ENCODE data around the gene HOXD3.

Gene HOXD3

GRCh38 chr2:176206682-176207081 lies 49.6 kb downstream of the HOXD3 start:
- no peak overlapping the region for H3K4me3 ChIP-seq (ENCODE audit: low read length)
- H3K9ac ChIP-seq (ENCODE audit: low read length), result no peak overlapping the region
- no peaks in the 10 kb centered on the region for H3K36me3 ChIP-seq (replicated peaks; ENCODE audit: insufficient read depth, low read length)
- no peaks in the 10 kb centered on the region for H3K4me1 ChIP-seq (ENCODE audit: low read length)
- H3K79me2 ChIP-seq (ENCODE audit: low read length), result no peaks in the 10 kb centered on the region
- no peaks in the 10 kb centered on the region for H3F3A ChIP-seq (ENCODE audit: insufficient read depth, low read length)
- H3K4me2 ChIP-seq (ENCODE audit: low read depth, low read length), result no peak overlapping the region
- no peaks in the 10 kb centered on the region for H3K27me3 ChIP-seq (replicated peaks; ENCODE audit: insufficient read depth, low read length)
- H3K9me2 ChIP-seq (replicated peaks; ENCODE audit: insufficient read depth, low read length), result no peaks in the 10 kb centered on the region
- H3K9me3 ChIP-seq (replicated peaks; ENCODE audit: insufficient read depth, low read length), result no peaks in the 10 kb centered on the region
- no peak overlapping the region for H2AFZ ChIP-seq (ENCODE audit: low read length)
- TF ChIP-seq CTCF (IDR thresholded peaks at IDR 0.05; ENCODE audit: low read length), result no peak
- no peak for TF ChIP-seq EZH2phosphoT487 (IDR thresholded peaks at IDR 0.05; ENCODE audit: low read length)
- TF ChIP-seq EZH2 (optimal IDR thresholded peaks at IDR 0.05; ENCODE audit: low read depth, low read length), result no peak
- DNase-seq, result no peak
- H4K20me1 ChIP-seq (ENCODE audit: insufficient read depth, low read length), result no peaks in the 10 kb centered on the region
- H3K27ac ChIP-seq (ENCODE audit: low read length), result no peak overlapping the region

GRCh38 chr2:176211110-176211509 lies 54.0 kb downstream of the HOXD3 start:
- TF ChIP-seq EZH2 (optimal IDR thresholded peaks at IDR 0.05; ENCODE audit: low read depth, low read length) (no peak), CTCF (IDR thresholded peaks at IDR 0.05; ENCODE audit: low read length) (no peak), EZH2phosphoT487 (IDR thresholded peaks at IDR 0.05; ENCODE audit: low read length) (no peak)
- Histone ChIP-seq H4K20me1 (ENCODE audit: insufficient read depth, low read length) (no peaks in the 10 kb centered on the region), H2AFZ (ENCODE audit: low read length) (no peak overlapping the region), H3K36me3 (replicated peaks; ENCODE audit: insufficient read depth, low read length) (no peaks in the 10 kb centered on the region), H3K4me3 (ENCODE audit: low read length) (no peak overlapping the region), H3K9ac (ENCODE audit: low read length) (no peak overlapping the region), H3K79me2 (ENCODE audit: low read length) (no peaks in the 10 kb centered on the region), H3K27ac (ENCODE audit: low read length) (no peak overlapping the region), H3K9me2 (replicated peaks; ENCODE audit: insufficient read depth, low read length) (no peaks in the 10 kb centered on the region), H3K9me3 (replicated peaks; ENCODE audit: insufficient read depth, low read length) (no peaks in the 10 kb centered on the region), H3K4me1 (ENCODE audit: low read length) (no peaks in the 10 kb centered on the region), H3K27me3 (replicated peaks; ENCODE audit: insufficient read depth, low read length) (no peaks in the 10 kb centered on the region), H3F3A (ENCODE audit: insufficient read depth, low read length) (no peaks in the 10 kb centered on the region), H3K4me2 (ENCODE audit: low read depth, low read length) (no peak overlapping the region)
- DNase-seq, result no peak

- no peaks in the 10 kb centered on the region for H3K79me2 ChIP-seq (ENCODE audit: low read length)
- no peak overlapping the region for H3K27ac ChIP-seq (ENCODE audit: low read length)
- H2AFZ ChIP-seq (ENCODE audit: low read length), result no peak overlapping the region
- no peak overlapping the region for H3K4me3 ChIP-seq (ENCODE audit: low read length)
- H3F3A ChIP-seq (ENCODE audit: insufficient read depth, low read length), result no peaks in the 10 kb centered on the region
- H3K9me2 ChIP-seq (replicated peaks; ENCODE audit: insufficient read depth, low read length), result no peaks in the 10 kb centered on the region
- no peaks in the 10 kb centered on the region for H3K36me3 ChIP-seq (replicated peaks; ENCODE audit: insufficient read depth, low read length)
- no peaks in the 10 kb centered on the region for H3K4me1 ChIP-seq (ENCODE audit: low read length)
- H3K9ac ChIP-seq (ENCODE audit: low read length), result no peak overlapping the region
- TF ChIP-seq EZH2phosphoT487 (IDR thresholded peaks at IDR 0.05; ENCODE audit: low read length) (no peak), CTCF (IDR thresholded peaks at IDR 0.05; ENCODE audit: low read length) (no peak), EZH2 (optimal IDR thresholded peaks at IDR 0.05; ENCODE audit: low read depth, low read length) (no peak)
- no peaks in the 10 kb centered on the region for H4K20me1 ChIP-seq (ENCODE audit: insufficient read depth, low read length)
- DNase-seq, result no peak
- H3K4me2 ChIP-seq (ENCODE audit: low read depth, low read length), result no peak overlapping the region
- no peaks in the 10 kb centered on the region for H3K9me3 ChIP-seq (replicated peaks; ENCODE audit: insufficient read depth, low read length)
- no peaks in the 10 kb centered on the region for H3K27me3 ChIP-seq (replicated peaks; ENCODE audit: insufficient read depth, low read length)
Measured at GRCh38 chr2:176212276-176212675, 55.2 kb downstream of the HOXD3 start.
